Measurements from ENCODE around the gene UPK3B.
A peak's percentile ranks its signal among the peaks of the same experiment; 100 is the strongest.
"Not testable (repeated sequence)": the region's sequence is repeated elsewhere in the genome, so short reads cannot be mapped to it uniquely, and the experiment has no call there.

Gene UPK3B

GRCh38 chr7:76509931-76510877, at the start of gene UPK3B:
Gene UPK3B, plus strand, starts transcription at chr7:76510552. Its CDS starts 101 bp downstream, at chr7:76510653.
- DNase-seq (ENCODE audit: low read depth in 2 of 2), result no peak

GRCh38 chr7:76460767-76461166, 49.6 kb upstream of the UPK3B start:
- not testable (repeated sequence) for DNase-seq (ENCODE audit: low read depth in 2 of 2)

GRCh38 chr7:76461464-76462101, 48.8 kb upstream of the UPK3B start, which contains the start of gene DTX2:
Gene DTX2, plus strand, starts transcription at chr7:76461709. Its CDS starts 18,801 bp downstream, at chr7:76480510.
- peak in 1 of 2 donors; percentile 23 for DNase-seq (ENCODE audit: low read depth in 2 of 2)

GRCh38 chr7:76462271-76462882, 48.0 kb upstream of the UPK3B start:
- not testable (repeated sequence) for DNase-seq (ENCODE audit: low read depth in 2 of 2)

DNA sequence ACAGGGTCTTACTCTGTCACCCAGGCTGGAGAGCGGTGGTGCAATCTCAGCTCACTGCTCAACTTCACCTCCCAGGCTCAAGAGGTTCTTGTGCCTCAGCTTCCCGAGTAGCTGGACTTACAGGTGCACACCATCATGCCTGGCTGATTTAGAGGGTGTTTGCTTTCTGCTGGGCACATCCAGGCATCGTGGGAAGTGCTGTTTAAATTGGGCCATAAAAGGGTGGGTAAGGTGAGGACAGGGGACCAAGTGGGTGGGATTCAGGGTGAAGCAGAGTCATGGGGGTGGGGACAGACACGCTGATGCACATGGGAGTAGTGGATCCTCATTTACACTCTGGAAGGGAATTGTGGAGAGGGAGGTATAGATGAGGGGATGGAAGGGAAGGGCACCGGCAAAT, 45.4 kb upstream of the UPK3B start:
- DNase-seq (ENCODE audit: low read depth in 2 of 2), result not testable (repeated sequence)

GRCh38 chr7:76465950-76466349, 44.4 kb upstream of the UPK3B start:
- DNase-seq (ENCODE audit: low read depth in 2 of 2), result not testable (repeated sequence)

- not testable (repeated sequence) for DNase-seq (ENCODE audit: low read depth in 2 of 2)
Observed at GRCh38 chr7:76467743-76468404, 42.5 kb upstream of the UPK3B start.

- not testable (repeated sequence) for DNase-seq (ENCODE audit: low read depth in 2 of 2)
Observed at GRCh38 chr7:76471556-76472221, 38.7 kb upstream of the UPK3B start.

DNA sequence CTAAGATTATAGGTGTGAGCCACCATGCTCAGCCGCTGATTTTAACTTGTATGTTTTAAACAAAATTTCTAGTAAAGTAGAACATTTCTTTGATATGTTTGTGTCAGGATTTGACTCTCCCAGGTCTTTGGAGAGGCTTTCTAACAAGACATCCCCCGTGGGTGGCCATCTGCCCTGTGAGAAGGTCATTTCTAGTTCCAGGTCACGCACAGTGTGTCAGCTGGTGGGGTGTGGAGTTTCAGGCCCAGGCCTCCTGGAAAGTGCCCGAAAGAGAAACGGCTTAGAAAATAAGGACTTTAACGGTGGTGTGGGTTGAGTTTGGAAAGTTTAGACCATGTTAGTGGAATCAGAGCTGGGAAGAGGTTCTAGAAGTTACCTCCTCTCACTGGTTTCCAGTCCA, 37.3 kb upstream of the UPK3B start:
- not testable (repeated sequence) for DNase-seq (ENCODE audit: low read depth in 2 of 2)

GRCh38 chr7:76476280-76476679, 34.1 kb upstream of the UPK3B start:
- not testable (repeated sequence) for DNase-seq (ENCODE audit: low read depth in 2 of 2)

- not testable (repeated sequence) for DNase-seq (ENCODE audit: low read depth in 2 of 2)
Observed at GRCh38 chr7:76476742-76477474, 33.4 kb upstream of the UPK3B start.

GRCh38 chr7:76479628-76480027, 30.7 kb upstream of the UPK3B start:
- not testable (repeated sequence) for DNase-seq (ENCODE audit: low read depth in 2 of 2)

DNA sequence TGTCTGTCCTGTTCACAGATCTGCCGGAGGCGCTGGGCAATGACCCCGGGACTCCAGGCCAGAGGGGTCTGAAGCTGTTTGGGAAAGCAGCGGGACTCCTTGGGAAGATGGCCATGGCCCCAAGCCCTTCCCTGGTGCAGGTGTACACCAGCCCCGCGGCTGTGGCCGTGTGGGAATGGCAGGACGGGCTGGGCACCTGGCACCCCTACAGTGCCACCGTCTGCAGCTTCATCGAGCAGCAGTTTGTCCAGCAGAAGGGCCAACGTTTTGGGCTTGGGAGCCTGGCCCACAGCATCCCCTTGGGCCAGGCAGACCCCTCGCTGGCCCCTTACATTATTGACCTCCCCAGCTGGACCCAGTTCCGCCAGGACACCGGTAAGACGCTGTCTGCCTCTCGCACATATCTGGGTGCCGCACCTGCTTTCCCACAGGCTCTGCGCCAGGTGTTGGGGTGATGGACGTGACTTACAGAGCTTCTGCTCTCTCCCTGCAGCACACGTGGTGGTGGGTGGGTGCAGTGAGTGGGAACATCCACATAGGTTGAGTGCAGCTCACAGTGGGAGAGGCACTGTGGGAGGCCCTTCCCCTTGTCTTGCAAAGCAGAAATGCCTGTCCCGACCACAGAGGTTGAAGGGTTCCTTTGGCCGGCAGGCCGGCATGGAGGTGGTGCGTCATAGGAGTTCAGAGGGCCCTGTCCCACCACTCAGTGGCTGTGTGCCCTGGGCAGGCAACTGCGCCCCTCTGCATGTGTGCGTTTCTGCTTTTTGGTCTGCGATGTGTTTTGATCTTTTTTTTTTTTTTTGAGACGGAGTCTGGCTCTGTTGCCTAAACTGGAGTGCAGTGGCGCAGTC, 29.7 kb upstream of the UPK3B start:
- not testable (repeated sequence) for DNase-seq (ENCODE audit: low read depth in 2 of 2)

DNA sequence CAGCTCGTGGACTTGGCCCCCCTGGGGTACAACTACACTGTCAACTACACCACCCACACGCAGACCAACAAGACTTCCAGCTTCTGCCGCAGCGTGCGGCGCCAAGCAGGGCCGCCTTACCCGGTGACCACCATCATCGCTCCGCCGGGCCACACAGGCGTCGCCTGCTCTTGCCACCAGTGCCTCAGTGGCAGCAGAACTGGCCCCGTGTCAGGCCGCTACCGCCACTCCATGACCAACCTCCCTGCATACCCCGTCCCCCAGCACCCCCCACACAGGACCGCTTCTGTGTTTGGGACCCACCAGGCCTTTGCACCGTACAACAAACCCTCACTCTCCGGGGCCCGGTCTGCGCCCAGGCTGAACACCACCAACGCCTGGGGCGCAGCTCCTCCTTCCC, 27.7 kb upstream of the UPK3B start:
- not testable (repeated sequence) for DNase-seq (ENCODE audit: low read depth in 2 of 2)

GRCh38 chr7:76483081-76483480, 27.3 kb upstream of the UPK3B start:
- not testable (repeated sequence) for DNase-seq (ENCODE audit: low read depth in 2 of 2)

DNA sequence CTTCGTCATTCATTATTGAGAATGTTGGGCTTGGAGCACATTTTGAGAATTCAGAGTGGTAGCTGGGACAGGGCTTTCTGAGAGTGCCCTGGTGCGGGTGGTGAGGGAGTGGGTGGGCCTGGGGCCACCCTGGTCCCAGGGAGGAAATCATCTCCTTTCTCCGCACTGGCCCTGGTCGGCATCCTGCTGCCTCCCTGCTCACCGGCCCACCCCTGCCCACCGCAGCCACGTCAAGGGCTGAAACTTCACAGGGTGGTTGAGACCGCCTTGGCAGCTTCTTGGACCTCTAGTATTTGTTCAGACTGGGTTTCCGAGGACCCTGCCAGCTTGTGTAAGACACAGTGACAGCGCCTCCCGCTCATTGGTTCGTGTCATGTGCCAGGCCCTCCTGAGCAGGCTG, 25.9 kb upstream of the UPK3B start:
- not testable (repeated sequence) for DNase-seq (ENCODE audit: low read depth in 2 of 2)

GRCh38 chr7:76485822-76486610, 24.3 kb upstream of the UPK3B start:
- DNase-seq (ENCODE audit: low read depth in 2 of 2), result not testable (repeated sequence)

DNA sequence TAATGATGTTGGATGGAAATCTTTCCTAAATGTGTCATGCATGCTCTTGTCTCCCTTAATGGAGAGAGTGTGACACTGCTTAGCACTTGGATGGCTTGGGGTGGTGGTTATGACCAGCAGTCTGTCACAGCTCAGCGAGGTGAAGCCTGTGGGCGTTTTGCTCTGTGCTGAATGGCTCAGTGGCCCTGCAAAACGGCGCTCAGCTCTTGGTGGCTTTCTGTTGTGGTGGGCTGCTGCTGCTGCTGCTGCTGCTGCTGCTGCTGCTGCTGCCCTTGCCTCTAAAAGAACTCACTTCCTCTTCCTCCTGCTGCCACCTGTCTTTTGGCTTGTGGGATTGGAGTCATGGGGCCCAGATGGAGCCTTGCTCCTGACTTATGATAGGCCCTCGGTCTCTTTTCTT, 23.7 kb upstream of the UPK3B start:
- peak in 1 of 2 donors; percentile 21 for DNase-seq (ENCODE audit: low read depth in 2 of 2)

- DNase-seq (ENCODE audit: low read depth in 2 of 2), result not testable (repeated sequence)
Observed at GRCh38 chr7:76487969-76488368, 22.4 kb upstream of the UPK3B start.

Measured in stimulated activated CD8-positive, alpha-beta memory T cell treated with anti-CD3 and anti-CD28 coated beads, Interleukin-2, amount 100 ng/mL, for 48 hours (primary cell).